Measurements from ENCODE around the gene MTFP1.
"Not testable (repeated sequence)": the region's sequence is repeated elsewhere in the genome, so short reads cannot be mapped to it uniquely, and the experiment has no call there.

Gene MTFP1

GRCh38 chr22:30425616-30426387, at the start of gene MTFP1:
MTFP1 (plus strand) TSS chr22:30425768; CDS start chr22:30425880, 112 bp downstream.
- DNase-seq = peak; percentile 28

- no peak for DNase-seq
Measured at GRCh38 chr22:30380011-30380410, 45.6 kb upstream of the MTFP1 start.

- no peak for DNase-seq
Measured at GRCh38 chr22:30381264-30381663, 44.3 kb upstream of the MTFP1 start.

DNA sequence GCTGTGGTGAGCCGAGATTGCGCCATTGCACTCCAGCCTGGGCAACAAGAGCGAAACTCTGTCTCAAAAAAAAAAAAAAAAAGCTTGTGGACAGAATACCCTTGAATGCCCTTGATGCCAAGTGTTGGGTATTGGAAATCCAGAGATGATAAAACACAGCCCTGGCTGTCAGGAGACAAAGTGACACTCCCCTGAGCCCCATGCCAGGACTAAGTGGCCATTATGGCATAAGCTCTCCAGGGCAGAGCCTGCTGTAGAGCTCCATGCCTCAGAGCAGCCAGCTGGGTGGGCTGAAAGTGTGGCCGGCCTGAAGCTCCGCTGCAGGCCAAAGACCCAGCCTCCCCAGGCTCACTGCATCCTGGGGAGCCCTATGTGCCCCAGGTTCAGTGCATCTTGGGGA, 43.2 kb upstream of the MTFP1 start:
- DNase-seq = no peak

DNA sequence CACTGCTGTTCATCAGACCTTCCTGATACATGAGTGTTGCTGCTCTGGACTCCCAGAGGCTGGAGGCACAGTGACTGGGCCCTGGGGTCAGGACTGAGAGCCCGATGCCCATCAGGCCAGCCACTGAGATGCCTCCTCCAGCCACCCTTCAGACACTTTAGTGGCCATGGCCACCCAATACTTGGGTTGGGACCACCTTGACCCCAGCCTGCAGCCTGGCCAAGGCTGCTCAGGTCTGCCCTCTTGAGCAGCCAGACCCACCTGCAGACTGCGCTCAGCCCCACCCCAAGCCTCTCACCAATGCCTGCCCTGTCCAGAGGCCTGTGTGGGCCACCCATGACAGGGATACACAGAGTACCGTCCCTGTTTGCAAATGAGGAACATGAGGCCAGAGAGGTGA, 42.5 kb upstream of the MTFP1 start:
- no peak for DNase-seq

DNA sequence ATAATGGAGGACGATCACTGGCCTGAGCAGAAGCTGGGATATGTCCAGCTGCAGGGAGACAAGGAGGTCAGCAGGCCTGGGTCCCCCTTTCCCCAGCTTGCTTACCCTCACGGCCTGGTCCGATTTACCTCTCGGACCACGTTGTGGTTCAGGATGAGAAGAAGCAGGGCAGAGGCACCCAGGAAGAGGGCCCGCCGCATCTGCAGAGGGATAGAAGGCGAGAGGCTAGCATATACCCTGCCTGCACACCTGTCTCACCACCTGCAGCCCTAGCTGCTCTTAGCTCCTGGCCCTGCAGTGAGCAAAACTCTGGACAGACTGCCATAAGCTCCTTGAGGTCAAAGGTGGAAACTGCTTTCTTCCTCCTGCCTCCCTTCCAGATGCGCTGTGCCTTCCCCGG, 39.6 kb upstream of the MTFP1 start:
- DNase-seq = no peak

- DNase-seq = no peak
Measured at GRCh38 chr22:30386608-30386959, 39.0 kb upstream of the MTFP1 start.

- peak; percentile 54 for DNase-seq
Measured at GRCh38 chr22:30386960-30387827, 38.4 kb upstream of the MTFP1 start, which contains the start of gene RNF215. RNF215 (minus strand) TSS chr22:30387411; CDS start chr22:30387313, 98 bp downstream.

DNA sequence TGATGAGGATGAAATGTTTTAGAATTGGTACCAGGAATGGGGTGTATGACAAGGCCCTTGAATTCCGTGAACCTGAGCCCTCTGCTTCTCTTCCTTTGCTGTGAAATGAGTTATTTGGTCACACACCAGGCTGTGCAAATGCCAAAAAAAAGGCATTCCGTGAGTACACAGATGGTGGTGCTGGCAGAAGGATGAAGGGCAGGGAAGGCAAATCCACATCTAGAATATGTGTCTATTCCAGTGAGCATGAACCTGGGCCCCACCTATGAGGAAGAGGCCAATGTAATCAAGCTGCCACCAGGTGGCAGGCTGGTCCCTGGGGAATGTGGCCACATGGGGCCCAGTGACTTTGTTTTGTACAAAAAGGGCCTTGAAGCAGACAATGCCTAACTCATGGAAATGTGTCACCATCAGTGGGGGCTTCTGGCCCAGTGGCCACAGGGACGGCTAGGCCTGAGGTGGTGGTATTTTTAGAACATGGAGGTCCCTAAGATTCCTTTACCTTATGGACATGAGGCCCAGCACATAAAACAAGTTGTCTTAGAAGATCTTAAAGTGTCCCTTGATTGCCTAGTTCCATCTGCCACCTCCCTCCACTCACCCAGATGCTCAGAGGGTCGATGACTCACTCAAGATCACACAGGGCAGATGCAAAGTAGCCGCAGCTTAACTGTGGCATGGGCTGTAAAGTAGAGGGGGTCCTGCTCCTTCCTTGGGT, 34.4 kb upstream of the MTFP1 start:
- DNase-seq = peak; percentile 8

- DNase-seq = no peak
Measured at GRCh38 chr22:30392661-30393321, 32.8 kb upstream of the MTFP1 start.

DNA sequence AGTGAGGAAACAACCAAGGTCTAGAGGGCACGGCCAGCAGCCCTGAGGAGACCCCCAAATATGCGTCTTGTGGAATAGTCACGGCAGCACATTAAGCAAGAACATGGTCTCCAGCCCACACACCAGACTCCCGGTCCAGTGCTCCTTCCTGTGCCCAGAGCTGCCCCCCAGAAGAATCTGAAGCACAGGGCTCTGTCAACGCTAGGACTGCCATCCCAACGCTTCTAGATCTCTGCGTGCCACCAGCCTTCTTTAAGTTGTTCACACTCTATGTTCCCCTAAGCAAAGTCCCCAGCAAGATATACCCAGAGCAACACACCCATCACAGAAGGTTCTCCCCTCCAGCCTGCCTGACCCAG, 32.3 kb upstream of the MTFP1 start:
- DNase-seq = no peak

- DNase-seq = no peak
Measured at GRCh38 chr22:30393885-30394284, 31.7 kb upstream of the MTFP1 start.

DNA sequence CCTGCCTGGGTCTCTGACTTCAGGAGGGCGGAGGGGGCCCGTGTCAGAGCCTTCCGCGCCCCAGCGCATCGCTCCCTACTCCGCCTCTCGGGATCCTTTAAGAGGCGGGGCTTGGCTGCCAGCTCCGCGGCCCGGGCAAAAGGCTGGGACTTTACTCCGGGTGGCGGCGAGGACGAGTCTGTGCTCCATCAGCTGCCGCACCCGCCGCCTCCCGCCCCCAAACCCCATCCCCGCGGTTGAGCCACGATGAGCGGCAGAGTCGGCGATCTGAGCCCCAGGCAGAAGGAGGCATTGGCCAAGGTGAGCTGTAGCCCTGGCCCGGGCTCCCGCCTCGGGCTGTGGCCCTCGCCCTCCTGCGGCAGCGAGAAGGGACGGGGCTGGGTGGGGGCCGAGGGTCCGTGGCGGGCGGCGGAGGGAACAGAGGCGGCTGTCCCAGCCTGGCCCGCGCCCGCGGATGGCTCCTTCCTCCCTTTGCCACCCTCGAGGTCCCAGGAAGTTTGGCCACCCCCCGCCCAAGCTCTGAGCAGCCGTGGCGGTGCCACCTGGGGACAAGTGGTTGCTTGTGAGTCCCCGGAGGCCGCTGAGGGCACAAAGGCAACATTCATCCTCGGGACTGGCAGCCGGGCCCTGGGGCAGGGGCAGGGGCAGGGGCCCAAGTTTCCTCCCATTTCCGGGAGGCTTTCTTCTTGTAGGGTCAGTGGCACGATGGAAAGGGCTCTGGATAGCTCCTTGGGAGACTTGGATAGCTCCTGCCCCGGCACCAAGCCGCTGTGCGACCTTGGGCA, 28.5 kb upstream of the MTFP1 start, which contains the start of gene SEC14L2:
Gene SEC14L2, plus strand, starts transcription at position 148 of the 785 bp plus-strand sequence. Its CDS starts 99 bp downstream, at position 247.
- DNase-seq = peak; percentile 57

- DNase-seq = no peak
Measured at GRCh38 chr22:30397656-30398635, 27.6 kb upstream of the MTFP1 start.

DNA sequence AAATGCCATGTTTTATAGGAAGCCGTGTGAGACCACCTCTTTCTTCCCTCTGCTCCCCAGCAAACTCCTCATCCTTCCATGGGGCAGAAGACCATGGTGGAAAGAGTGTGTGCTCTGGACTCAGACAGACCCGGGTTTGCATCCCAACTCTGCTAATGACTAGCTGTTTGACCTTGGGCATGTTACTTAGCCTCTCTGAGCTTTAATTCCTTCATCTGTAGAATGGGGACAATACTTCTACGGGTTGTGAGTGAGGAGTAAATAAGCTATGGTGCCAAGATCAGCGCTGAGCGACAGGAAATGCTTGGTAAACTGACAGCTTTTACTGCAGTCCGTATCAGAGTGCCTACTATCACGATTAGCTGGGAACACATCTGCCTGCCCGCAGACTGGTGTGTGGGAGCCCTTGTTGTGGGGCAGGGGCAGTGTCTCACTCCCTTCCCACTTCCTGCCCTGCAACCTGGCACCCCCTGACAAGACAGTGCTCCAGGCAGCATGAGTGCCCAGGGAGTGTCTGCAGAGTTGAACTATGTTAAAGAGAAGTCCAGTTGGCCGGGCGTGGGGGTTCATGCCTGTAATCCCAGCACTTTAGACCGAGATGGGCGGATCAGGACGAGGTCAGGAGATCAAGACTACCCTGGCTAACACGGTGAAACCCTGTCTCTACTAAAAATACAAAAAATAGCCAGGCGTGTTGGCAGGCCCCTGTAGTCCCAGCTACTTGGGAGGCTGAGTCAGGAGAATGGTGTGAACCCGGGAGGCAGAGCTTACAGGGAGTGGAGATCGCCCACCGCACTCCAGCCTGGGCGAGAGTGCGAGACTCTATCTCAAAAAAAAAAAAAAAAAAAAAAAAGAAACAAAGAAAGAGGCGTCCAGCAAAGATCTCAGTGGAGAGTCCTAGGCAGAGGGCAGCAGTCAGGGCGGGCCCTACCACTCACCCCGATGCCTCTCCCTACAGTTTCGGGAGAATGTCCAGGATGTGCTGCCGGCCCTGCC, 26.6 kb upstream of the MTFP1 start:
- no peak for DNase-seq

- no peak for DNase-seq
Measured at GRCh38 chr22:30399718-30400117, 25.9 kb upstream of the MTFP1 start.

DNA sequence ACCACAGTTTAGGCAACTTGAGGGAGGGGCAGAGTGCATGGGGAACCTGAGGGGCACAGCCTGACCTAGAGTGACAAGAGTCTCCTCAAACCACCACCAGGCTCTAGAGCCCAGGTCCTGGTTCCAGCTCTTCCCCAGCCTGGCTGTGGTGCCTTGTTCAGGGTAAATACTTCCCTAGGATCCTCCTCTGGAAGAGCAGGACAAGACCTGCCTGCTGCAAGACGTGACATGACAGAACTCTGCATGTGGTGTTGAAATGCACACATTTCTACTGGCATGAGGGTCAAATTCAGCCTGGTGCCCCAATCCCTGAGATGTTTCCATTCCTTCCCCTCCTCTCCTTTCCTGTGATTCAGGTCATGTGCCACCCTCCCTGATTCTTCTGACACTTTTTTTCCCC, 25.4 kb upstream of the MTFP1 start:
- DNase-seq = no peak

GRCh38 chr22:30401024-30401423, 24.5 kb upstream of the MTFP1 start:
- DNase-seq = not testable (repeated sequence)

DNA sequence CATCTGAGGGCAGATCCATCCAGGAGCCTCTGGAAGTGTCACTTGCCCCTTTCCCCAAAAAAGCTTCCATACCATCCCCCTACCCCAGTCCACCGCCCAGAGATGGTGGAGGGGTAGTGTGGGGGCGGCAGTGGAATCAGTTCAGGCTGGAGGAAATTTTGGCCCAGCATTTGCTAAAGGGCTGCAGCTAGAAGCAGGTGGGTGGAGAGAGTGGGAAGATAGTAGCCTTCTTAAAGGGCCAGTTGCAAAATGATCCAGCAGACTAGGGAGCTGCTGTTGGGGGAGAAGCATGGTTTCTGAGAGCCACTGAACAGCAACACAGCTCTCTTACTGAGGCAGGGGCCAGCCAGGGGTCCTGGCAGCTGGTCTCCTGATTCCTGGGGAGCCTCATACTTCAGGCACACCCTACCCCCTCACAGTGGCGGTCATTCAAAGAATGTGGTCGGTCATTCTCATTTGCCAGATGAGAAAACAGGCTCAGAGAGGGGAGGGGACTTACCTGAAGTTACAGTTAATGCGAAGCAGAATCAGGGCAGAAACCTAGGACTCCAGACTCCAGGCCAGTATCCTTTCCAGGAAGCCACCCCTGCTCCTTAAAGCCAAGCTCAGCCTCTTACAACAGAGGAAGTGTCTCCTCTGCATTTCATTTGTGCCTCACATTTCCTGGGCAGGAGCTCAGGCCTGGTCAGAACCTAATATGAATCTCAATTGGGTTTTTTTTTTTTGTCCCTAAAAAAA, 23.4 kb upstream of the MTFP1 start:
- no peak for DNase-seq
